Upper lobe of right lung (tissue), 1 donor: Measurements from ENCODE around the gene SAMD3. TPM values are rescaled to one million over a fixed set of nuclear protein-coding genes. Genes with fewer than 3 reads are reported as not detected.

Source experiments
- ATAC-seq: fragments of 200-7000 bp; cut with Tn5 transposase; one replicate; pipeline ENCODE4 v1.9.1; 2020; ENCODE audit warnings: mild to moderate bottlenecking, moderate library complexity
- DNase-seq: peaks from one replicate; pipeline ENCODE4 v3.0.0-alpha.2; 2020
- H3K27ac ChIP-seq: fragments of 200-600 bp; one replicate; pipeline ENCODE4 v1.8.0; 2022
- H3K27me3 ChIP-seq: fragments of 200-600 bp; one replicate; pipeline ENCODE4 v1.8.0; 2022; ENCODE audit warnings: mild to moderate bottlenecking
- H3K36me3 ChIP-seq: fragments of 200-600 bp; one replicate; pipeline ENCODE4 v1.8.0; 2022
- H3K4me1 ChIP-seq: fragments of 200-600 bp; one replicate; pipeline ENCODE4 v1.8.0; 2022
- H3K4me3 ChIP-seq: fragments of 200-600 bp; one replicate; pipeline ENCODE4 v1.8.0; 2022; ENCODE audit warnings: mild to moderate bottlenecking
- H3K9me3 ChIP-seq: fragments of 200-600 bp; one replicate; pipeline ENCODE4 v1.8.0; 2022
- CTCF ChIP-seq: fragments of 200-600 bp; IDR thresholded peaks from one replicate; pipeline ENCODE4 v1.8.0; 2022; ENCODE audit warnings: antibody characterized with exemption
- intact Hi-C: fragments of 100-400 bp; cut with DNase I; formaldehyde crosslinking; loops from one replicate; pipeline ENCODE4 v1.11.0; 2022
- total RNA-seq: library from RNA; stranded (reverse); fragmentation: NEBNext Ultra II Directional; extraction: Animal tissue kit (Norgen Biotek cat#: 25700); gene quantifications from one replicate; pipeline ENCODE4 v1.2.1, GENCODE V29; 2021
- donor health status: DM: no; HTN: yes; CAD: no; lungs with severe emphysema.

SAMD3 gene
- total RNA-seq, 1 donor from 2014 or later: 5.2 TPM

- no peak overlapping the region for H3K27ac ChIP-seq
- intact Hi-C loops: no loop called here
- no peak for TF ChIP-seq CTCF
- H3K4me3 ChIP-seq: no peak overlapping the region
- H3K9me3 ChIP-seq: no peaks in the 10 kb centered on the region
- no peaks in the 10 kb centered on the region for H3K36me3 ChIP-seq
- DNase-seq: no peak
- H3K4me1 ChIP-seq: no peaks in the 10 kb centered on the region
- ATAC-seq: no peak
- H3K27me3 ChIP-seq: no peaks in the 10 kb centered on the region
These were observed 6.1 kb downstream of the SAMD3 start for GRCh38 chr6:130216620-130217019.

GRCh38 chr6:130215526-130215925, 7.2 kb downstream of the SAMD3 start:
- no peak for DNase-seq
- intact Hi-C loops: no loop called here
- H3K4me1 ChIP-seq: no peaks in the 10 kb centered on the region
- H3K9me3 ChIP-seq: no peaks in the 10 kb centered on the region
- no peak overlapping the region for H3K27ac ChIP-seq
- H3K4me3 ChIP-seq: peak overlapping the region; percentile 17
- no peak for TF ChIP-seq CTCF
- ATAC-seq: peak; percentile 48
- no peaks in the 10 kb centered on the region for H3K36me3 ChIP-seq
- H3K27me3 ChIP-seq: no peaks in the 10 kb centered on the region

- intact Hi-C loops: no loop called here
- no peak overlapping the region for H3K4me3 ChIP-seq
These were observed 10.4 kb downstream of the SAMD3 start for GRCh38 chr6:130212215-130212874.

GRCh38 chr6:130211691-130212090, 11.1 kb downstream of the SAMD3 start:
- Histone ChIP-seq H3K4me1 (no peaks in the 10 kb centered on the region), H3K36me3 (no peaks in the 10 kb centered on the region), H3K4me3 (no peak overlapping the region), H3K27me3 (no peaks in the 10 kb centered on the region), H3K9me3 (no peaks in the 10 kb centered on the region), H3K27ac (no peak overlapping the region)
- DNase-seq (no peak), ATAC-seq (no peak)
- TF ChIP-seq CTCF: no peak
- intact Hi-C loops: no loop called here

More at GRCh38 chr6:130212215-130212874, 10.4 kb downstream of the SAMD3 start:
- Histone ChIP-seq H3K27ac (no peak overlapping the region), H3K9me3 (no peaks in the 10 kb centered on the region), H3K36me3 (no peaks in the 10 kb centered on the region), H3K27me3 (no peaks in the 10 kb centered on the region), H3K4me1 (no peaks in the 10 kb centered on the region)
- no peak for TF ChIP-seq CTCF
- no peak for DNase-seq
- no peak for ATAC-seq

- H3K27me3 ChIP-seq: no peaks in the 10 kb centered on the region
- no peak for ATAC-seq
- no peak for TF ChIP-seq CTCF
- no peak overlapping the region for H3K4me3 ChIP-seq
- no peaks in the 10 kb centered on the region for H3K9me3 ChIP-seq
- intact Hi-C loops: no loop called here
- no peak overlapping the region for H3K27ac ChIP-seq
- H3K36me3 ChIP-seq: no peaks in the 10 kb centered on the region
- no peaks in the 10 kb centered on the region for H3K4me1 ChIP-seq
- no peak for DNase-seq
These were observed 14.6 kb downstream of the SAMD3 start for GRCh38 chr6:130207979-130208649.
